ENCODE results near the gene PDX1. TPM values are rescaled to one million over a fixed set of nuclear protein-coding genes. Genes with fewer than 3 reads are reported as not detected.

The PDX1 gene
- total RNA-seq, 1 experiment from 2014 or later: 0.35 TPM

DNA sequence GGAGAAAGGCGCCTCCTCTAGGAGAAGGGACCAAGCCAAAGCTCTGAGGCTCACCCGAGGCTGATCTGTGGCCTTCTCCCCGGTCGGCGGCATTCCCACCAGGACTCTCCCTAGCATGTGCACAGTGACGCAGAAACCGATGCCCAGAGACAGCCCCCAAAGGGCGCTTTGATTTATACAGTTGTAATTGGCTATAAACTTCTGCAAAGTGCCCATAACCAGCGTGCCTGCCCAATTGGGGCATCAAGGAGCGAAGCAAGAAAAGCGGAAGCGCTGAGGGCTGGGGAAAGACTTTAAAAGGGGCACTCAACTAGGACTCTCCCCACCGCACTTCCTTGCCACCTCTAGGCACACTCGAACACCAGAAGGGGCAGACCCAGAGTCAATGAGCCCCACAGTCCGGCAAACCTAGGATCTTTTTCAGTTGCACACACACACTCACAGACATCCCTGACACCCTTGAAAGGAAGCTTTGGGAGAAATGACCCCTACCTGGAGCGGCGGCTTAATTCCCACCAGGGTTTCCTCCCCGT lies 47.5 kb downstream of the PDX1 start:
- Mint-ChIP-seq H3K27ac (ENCODE audit: low read depth, unreplicated experiment) (no peak overlapping the region), H3K36me3 (ENCODE audit: insufficient read depth, unreplicated experiment) (peaks cover 6% of the 10 kb centered on the region), H3K9me3 (ENCODE audit: unreplicated experiment) (no peaks in the 10 kb centered on the region), H3K4me1 (ENCODE audit: insufficient read depth, unreplicated experiment) (no peaks in the 10 kb centered on the region), H3K4me3 (ENCODE audit: unreplicated experiment) (no peak overlapping the region), H3K27me3 (ENCODE audit: insufficient read depth, unreplicated experiment) (peaks cover 41% of the 10 kb centered on the region)
- DNase-seq (ENCODE audit: unreplicated experiment): no peak
- CTCF ChIA-PET: interaction anchor here (0.6 kb wide), 2 partner anchors 197 to 422 kb away, joined by 3 read pairs; no protein-coding TSS in a partner anchor
- TF ChIP-seq, protein P1, sequence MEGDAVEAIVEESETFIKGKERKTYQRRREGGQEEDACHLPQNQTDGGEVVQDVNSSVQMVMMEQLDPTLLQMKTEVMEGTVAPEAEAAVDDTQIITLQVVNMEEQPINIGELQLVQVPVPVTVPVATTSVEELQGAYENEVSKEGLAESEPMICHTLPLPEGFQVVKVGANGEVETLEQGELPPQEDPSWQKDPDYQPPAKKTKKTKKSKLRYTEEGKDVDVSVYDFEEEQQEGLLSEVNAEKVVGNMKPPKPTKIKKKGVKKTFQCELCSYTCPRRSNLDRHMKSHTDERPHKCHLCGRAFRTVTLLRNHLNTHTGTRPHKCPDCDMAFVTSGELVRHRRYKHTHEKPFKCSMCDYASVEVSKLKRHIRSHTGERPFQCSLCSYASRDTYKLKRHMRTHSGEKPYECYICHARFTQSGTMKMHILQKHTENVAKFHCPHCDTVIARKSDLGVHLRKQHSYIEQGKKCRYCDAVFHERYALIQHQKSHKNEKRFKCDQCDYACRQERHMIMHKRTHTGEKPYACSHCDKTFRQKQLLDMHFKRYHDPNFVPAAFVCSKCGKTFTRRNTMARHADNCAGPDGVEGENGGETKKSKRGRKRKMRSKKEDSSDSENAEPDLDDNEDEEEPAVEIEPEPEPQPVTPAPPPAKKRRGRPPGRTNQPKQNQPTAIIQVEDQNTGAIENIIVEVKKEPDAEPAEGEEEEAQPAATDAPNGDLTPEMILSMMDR (IDR thresholded peaks at IDR 0.05; ENCODE audit: unreplicated experiment): no peak
- no TSS peak for BruUV-seq (replicated peaks)
- POLR2A ChIA-PET: no interaction called here
- intact Hi-C loops (cut with micrococcal nuclease): no loop called here

DNA sequence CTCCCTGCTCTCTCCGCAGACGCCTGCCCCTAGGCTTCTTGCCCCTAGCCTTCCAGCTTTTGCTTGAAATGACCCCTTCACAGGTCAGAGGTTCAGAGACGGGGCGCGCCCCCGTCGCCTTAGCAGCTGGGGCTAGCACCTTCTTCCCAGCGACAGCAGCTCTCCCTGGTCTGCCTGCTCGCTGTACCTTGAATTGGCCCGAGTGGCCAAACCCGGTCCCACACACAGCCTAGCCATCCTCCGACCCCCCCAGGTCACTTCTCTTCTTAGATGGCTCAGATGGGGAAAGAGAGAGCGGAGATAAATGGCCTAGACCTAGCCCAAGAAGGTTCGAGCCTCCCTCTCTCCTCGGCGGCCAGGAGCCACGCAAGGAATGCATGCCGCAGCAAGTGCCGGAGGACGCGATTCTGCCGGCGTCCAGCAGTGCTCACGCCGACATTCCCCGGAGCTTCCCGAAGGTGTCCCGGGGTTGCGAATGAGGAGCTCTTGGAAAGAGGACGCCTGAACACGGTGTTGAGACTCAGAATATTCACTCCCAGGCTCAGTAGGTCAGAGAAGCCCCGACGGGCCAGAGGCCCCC lies 48.0 kb downstream of the PDX1 start:
- peaks cover 41% of the 10 kb centered on the region for H3K27me3 Mint-ChIP-seq (ENCODE audit: insufficient read depth, unreplicated experiment)
- intact Hi-C loops (cut with micrococcal nuclease): no loop called here
- CTCF ChIA-PET: interaction anchor here (0.6 to 0.7 kb wide), 3 partner anchors 32 to 422 kb away, joined by 3 read pairs; no protein-coding TSS in a partner anchor
- TF ChIP-seq, protein P1 (IDR thresholded peaks at IDR 0.05; ENCODE audit: unreplicated experiment): no peak
- no peaks in the 10 kb centered on the region for H3K4me1 Mint-ChIP-seq (ENCODE audit: insufficient read depth, unreplicated experiment)
- peaks cover under 1% of the 10 kb centered on the region for H3K36me3 Mint-ChIP-seq (ENCODE audit: insufficient read depth, unreplicated experiment)
- H3K27ac Mint-ChIP-seq (ENCODE audit: low read depth, unreplicated experiment): no peak overlapping the region
- no TSS peak for BruUV-seq (replicated peaks)
- POLR2A ChIA-PET: interaction anchor here (0.6 kb wide), 1 partner anchor 62 kb away, joined by 5 read pairs; no protein-coding TSS in a partner anchor
- H3K9me3 Mint-ChIP-seq (ENCODE audit: unreplicated experiment): no peaks in the 10 kb centered on the region
- peak overlapping the region; percentile 61 for H3K4me3 Mint-ChIP-seq (ENCODE audit: unreplicated experiment)
- no peak for DNase-seq (ENCODE audit: unreplicated experiment)

DNA sequence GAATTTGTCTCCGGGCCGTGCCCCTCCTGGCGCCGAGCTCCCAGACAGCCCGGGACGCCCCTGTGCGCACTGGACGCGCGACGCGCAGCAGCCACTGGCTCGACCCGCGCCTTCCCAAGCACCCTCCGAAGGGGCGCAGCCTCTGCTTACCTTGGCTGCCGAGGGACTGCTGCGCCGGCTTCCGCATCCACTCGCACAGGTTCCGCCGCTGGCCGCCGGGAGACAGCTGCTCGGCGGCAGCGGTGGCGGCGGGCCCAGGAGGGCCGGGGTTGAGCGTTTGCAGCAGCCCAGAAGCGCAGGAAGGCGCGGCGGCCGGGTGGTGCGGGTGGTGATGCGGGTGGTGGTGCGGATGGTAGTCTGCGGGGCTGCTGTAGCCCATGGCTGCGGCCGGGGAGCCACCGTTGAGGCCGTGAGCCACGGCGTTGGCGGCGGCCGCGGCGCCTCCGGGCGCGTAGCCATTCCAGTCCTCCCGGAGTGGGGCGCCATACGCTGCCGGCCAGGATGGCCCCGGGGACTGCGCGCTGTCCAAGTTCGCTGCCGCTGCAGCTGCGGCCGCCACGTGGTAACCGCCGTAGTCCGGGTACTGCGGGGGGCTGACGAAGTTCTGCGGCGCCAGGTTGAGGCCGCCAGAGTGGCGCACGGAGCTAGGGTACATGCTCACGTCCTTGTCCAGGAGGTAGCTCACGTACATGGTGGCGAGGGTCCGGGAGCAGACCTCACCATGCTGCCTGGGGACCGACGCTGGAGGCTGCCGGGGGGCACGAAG lies 48.7 kb downstream of the PDX1 start:
- intact Hi-C loops (cut with micrococcal nuclease): no loop called here
- no peaks in the 10 kb centered on the region for H3K9me3 Mint-ChIP-seq (ENCODE audit: unreplicated experiment)
- ChIA-PET POLR2A (interaction anchor here (0.6 kb wide), 2 partner anchors 62 to 347 kb away, joined by 3 to 5 read pairs; no protein-coding TSS in a partner anchor), CTCF (interaction anchor here (0.7 to 1.2 kb wide), 3 partner anchors 16 to 594 kb away, joined by 3 read pairs; no protein-coding TSS in a partner anchor)
- TF ChIP-seq, protein P1 (IDR thresholded peaks at IDR 0.05; ENCODE audit: unreplicated experiment): no peak
- H3K27ac Mint-ChIP-seq (ENCODE audit: low read depth, unreplicated experiment): no peak overlapping the region
- H3K4me3 Mint-ChIP-seq (ENCODE audit: unreplicated experiment): peak overlapping the region; percentile 61
- H3K4me1 Mint-ChIP-seq (ENCODE audit: insufficient read depth, unreplicated experiment): no peaks in the 10 kb centered on the region
- no peaks in the 10 kb centered on the region for H3K36me3 Mint-ChIP-seq (ENCODE audit: insufficient read depth, unreplicated experiment)
- no TSS peak for BruUV-seq (replicated peaks)
- H3K27me3 Mint-ChIP-seq (ENCODE audit: insufficient read depth, unreplicated experiment): peaks cover 41% of the 10 kb centered on the region
- DNase-seq (ENCODE audit: unreplicated experiment): no peak
